ENCODE data around the gene KLHL29.

The KLHL29 gene

DNA sequence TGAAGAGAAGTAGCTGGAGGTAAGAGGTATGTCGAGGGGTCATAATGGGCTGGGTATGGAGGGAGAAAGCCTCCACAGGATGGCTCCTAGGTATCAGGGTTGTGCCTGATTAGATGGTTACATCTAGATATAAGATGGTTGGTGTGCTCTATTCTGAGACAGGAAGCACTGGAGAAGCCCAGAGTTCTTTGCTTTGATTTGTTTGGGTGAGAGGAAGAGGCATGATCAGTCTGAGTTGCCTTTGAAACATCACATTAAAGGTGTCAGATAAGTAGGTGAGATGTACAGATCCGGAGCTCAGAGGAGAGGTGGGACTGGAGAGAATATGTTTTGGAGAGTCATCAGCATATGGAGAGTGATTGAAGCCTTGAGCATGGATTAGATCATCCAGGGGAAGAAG, 74.1 kb downstream of the KLHL29 start:
- Histone ChIP-seq H3K79me2 (ENCODE audit: low read length) (no peaks in the 10 kb centered on the region), H3K4me3 (ENCODE audit: low read length) (no peak overlapping the region), H3K36me3 (replicated peaks; ENCODE audit: insufficient read depth, low read length) (no peaks in the 10 kb centered on the region), H2AFZ (ENCODE audit: low read length) (no peak overlapping the region), H3K9me3 (replicated peaks; ENCODE audit: insufficient read depth, low read length) (no peaks in the 10 kb centered on the region; the same call in 1 of the 2 replicates), H3K4me2 (ENCODE audit: low read depth, low read length) (no peak overlapping the region), H3K9me2 (replicated peaks; ENCODE audit: insufficient read depth, low read length) (no peaks in the 10 kb centered on the region), H3K27ac (ENCODE audit: low read length) (no peak overlapping the region), H3K9ac (ENCODE audit: low read length) (no peak overlapping the region), H3K4me1 (ENCODE audit: low read length) (no peaks in the 10 kb centered on the region), H3F3A (ENCODE audit: insufficient read depth, low read length) (no peaks in the 10 kb centered on the region), H4K20me1 (ENCODE audit: insufficient read depth, low read length) (no peaks in the 10 kb centered on the region), H3K27me3 (replicated peaks; ENCODE audit: insufficient read depth, low read length) (no peaks in the 10 kb centered on the region)
- no peak for DNase-seq
- TF ChIP-seq, protein P1, sequence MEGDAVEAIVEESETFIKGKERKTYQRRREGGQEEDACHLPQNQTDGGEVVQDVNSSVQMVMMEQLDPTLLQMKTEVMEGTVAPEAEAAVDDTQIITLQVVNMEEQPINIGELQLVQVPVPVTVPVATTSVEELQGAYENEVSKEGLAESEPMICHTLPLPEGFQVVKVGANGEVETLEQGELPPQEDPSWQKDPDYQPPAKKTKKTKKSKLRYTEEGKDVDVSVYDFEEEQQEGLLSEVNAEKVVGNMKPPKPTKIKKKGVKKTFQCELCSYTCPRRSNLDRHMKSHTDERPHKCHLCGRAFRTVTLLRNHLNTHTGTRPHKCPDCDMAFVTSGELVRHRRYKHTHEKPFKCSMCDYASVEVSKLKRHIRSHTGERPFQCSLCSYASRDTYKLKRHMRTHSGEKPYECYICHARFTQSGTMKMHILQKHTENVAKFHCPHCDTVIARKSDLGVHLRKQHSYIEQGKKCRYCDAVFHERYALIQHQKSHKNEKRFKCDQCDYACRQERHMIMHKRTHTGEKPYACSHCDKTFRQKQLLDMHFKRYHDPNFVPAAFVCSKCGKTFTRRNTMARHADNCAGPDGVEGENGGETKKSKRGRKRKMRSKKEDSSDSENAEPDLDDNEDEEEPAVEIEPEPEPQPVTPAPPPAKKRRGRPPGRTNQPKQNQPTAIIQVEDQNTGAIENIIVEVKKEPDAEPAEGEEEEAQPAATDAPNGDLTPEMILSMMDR (IDR thresholded peaks at IDR 0.05; ENCODE audit: low read length) = no peak
- TF ChIP-seq EZH2phosphoT487 (IDR thresholded peaks at IDR 0.05; ENCODE audit: low read length) (no peak), EZH2 (optimal IDR thresholded peaks at IDR 0.05; ENCODE audit: low read depth, low read length) (no peak)

DNA sequence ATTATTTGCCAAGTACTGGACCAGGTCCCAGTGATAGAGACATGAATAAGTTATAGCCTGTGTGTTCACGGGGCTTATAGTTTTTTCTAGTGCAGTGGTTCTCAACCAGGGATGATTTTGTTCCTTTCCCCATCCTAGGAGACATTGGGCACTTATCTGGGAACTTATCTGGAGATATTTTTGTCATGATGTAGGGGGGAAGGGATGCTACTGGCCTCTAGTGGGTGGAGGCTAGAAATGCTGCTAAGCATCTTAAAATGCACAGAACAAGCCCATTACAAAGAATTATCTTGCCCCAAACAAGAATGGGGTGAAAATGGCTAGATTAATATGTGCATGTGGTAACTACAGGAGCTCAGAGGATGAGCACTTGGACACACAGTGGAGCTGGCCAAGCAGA, 75.2 kb downstream of the KLHL29 start:
- no peak for DNase-seq
- no peaks in the 10 kb centered on the region for H3K9me2 ChIP-seq (replicated peaks; ENCODE audit: insufficient read depth, low read length)
- no peak overlapping the region for H3K27ac ChIP-seq (ENCODE audit: low read length)
- H3K4me1 ChIP-seq (ENCODE audit: low read length) = no peaks in the 10 kb centered on the region
- H3K9ac ChIP-seq (ENCODE audit: low read length) = no peak overlapping the region
- no peaks in the 10 kb centered on the region for H4K20me1 ChIP-seq (ENCODE audit: insufficient read depth, low read length)
- no peaks in the 10 kb centered on the region for H3K27me3 ChIP-seq (replicated peaks; ENCODE audit: insufficient read depth, low read length)
- H3F3A ChIP-seq (ENCODE audit: insufficient read depth, low read length) = no peaks in the 10 kb centered on the region
- no peaks in the 10 kb centered on the region for H3K36me3 ChIP-seq (replicated peaks; ENCODE audit: insufficient read depth, low read length)
- no peak for TF ChIP-seq EZH2phosphoT487 (IDR thresholded peaks at IDR 0.05; ENCODE audit: low read length)
- TF ChIP-seq, protein P1 (IDR thresholded peaks at IDR 0.05; ENCODE audit: low read length) = peak; percentile 20; the same call in 1 of the 2 replicates
- H3K9me3 ChIP-seq (replicated peaks; ENCODE audit: insufficient read depth, low read length) = no peaks in the 10 kb centered on the region; the same call in 1 of the 2 replicates
- no peak overlapping the region for H3K4me2 ChIP-seq (ENCODE audit: low read depth, low read length)
- no peaks in the 10 kb centered on the region for H3K79me2 ChIP-seq (ENCODE audit: low read length)
- no peak overlapping the region for H3K4me3 ChIP-seq (ENCODE audit: low read length)
- H2AFZ ChIP-seq (ENCODE audit: low read length) = no peak overlapping the region

DNA sequence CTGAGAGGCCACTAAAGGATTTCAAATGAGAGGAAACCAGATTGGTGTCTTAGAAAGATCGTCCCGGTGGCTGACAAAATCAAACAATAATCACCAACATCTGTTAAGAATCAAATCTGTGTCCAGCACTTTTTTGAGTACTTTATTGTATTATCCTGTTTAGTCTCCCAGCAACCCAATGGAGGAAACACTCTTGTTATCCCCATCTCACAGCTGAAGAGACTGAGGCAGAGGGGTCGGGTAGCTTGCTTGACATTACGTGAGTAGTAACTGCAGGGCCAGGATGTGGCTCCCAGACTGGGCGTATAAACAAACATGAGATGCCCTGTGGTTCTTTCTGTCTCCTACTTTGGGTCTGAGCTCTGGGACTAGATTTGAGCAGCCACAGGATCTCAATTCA, 76.0 kb downstream of the KLHL29 start:
- no peak for DNase-seq
- Histone ChIP-seq H3K4me3 (ENCODE audit: low read length) (no peak overlapping the region), H3K9me3 (replicated peaks; ENCODE audit: insufficient read depth, low read length) (no peaks in the 10 kb centered on the region; the same call in 1 of the 2 replicates), H3K27me3 (replicated peaks; ENCODE audit: insufficient read depth, low read length) (no peaks in the 10 kb centered on the region), H2AFZ (ENCODE audit: low read length) (no peak overlapping the region), H3F3A (ENCODE audit: insufficient read depth, low read length) (no peaks in the 10 kb centered on the region), H3K27ac (ENCODE audit: low read length) (no peak overlapping the region), H3K79me2 (ENCODE audit: low read length) (no peaks in the 10 kb centered on the region), H4K20me1 (ENCODE audit: insufficient read depth, low read length) (no peaks in the 10 kb centered on the region), H3K9ac (ENCODE audit: low read length) (no peak overlapping the region), H3K4me2 (ENCODE audit: low read depth, low read length) (no peak overlapping the region), H3K9me2 (replicated peaks; ENCODE audit: insufficient read depth, low read length) (no peaks in the 10 kb centered on the region), H3K4me1 (ENCODE audit: low read length) (no peaks in the 10 kb centered on the region), H3K36me3 (replicated peaks; ENCODE audit: insufficient read depth, low read length) (no peaks in the 10 kb centered on the region)
- TF ChIP-seq EZH2phosphoT487 (IDR thresholded peaks at IDR 0.05; ENCODE audit: low read length) (no peak), EZH2 (optimal IDR thresholded peaks at IDR 0.05; ENCODE audit: low read depth, low read length) (no peak)
- TF ChIP-seq, protein P1 (IDR thresholded peaks at IDR 0.05; ENCODE audit: low read length) = no peak
